Inflammatory macrophage treated with lipopolysaccharide for 1 hour (primary cell): ENCODE measurements around the gene EPHA2.

Source experiments
- DNase-seq, 2 donors: peaks; one replicate each; pipeline ENCODE4 v3.0.0-alpha.2; 2020 to 2022

The EPHA2 gene

GRCh38 chr1:16133007-16133961 is 22.6 kb downstream of the EPHA2 start:
- DNase-seq: no peak

- no peak for DNase-seq
Observed at GRCh38 chr1:16132325-16132785, 23.5 kb downstream of the EPHA2 start.

GRCh38 chr1:16131636-16132324 is 24.1 kb downstream of the EPHA2 start:
- DNase-seq: no peak

GRCh38 chr1:16130827-16131226 is 25.0 kb downstream of the EPHA2 start:
- no peak for DNase-seq

- DNase-seq: no peak
Observed at GRCh38 chr1:16129921-16130543, 25.8 kb downstream of the EPHA2 start.

- DNase-seq: no peak
Observed at GRCh38 chr1:16129316-16129715, 26.6 kb downstream of the EPHA2 start.

GRCh38 chr1:16128338-16128741 is 27.5 kb downstream of the EPHA2 start:
- DNase-seq: no peak

- peak in 1 of 2 donors; percentile 9 for DNase-seq
Observed at GRCh38 chr1:16127676-16128337, 28.1 kb downstream of the EPHA2 start.

GRCh38 chr1:16126743-16127515 is 28.9 kb downstream of the EPHA2 start:
- no peak for DNase-seq

GRCh38 chr1:16126160-16126559 is 29.7 kb downstream of the EPHA2 start:
- no peak for DNase-seq

GRCh38 chr1:16125483-16125882 is 30.4 kb downstream of the EPHA2 start:
- DNase-seq: no peak

- DNase-seq: no peak
Observed at GRCh38 chr1:16125088-16125470, 30.8 kb downstream of the EPHA2 start.

GRCh38 chr1:16124377-16125087 is 31.3 kb downstream of the EPHA2 start:
- no peak for DNase-seq

GRCh38 chr1:16122916-16123315 is 33.0 kb downstream of the EPHA2 start:
- DNase-seq: peak; percentile 90 to 91

GRCh38 chr1:16122350-16122881 is 33.5 kb downstream of the EPHA2 start:
- DNase-seq: no peak

- DNase-seq: no peak
Observed at GRCh38 chr1:16120940-16121410, 34.9 kb downstream of the EPHA2 start.

GRCh38 chr1:16120407-16120806 is 35.5 kb downstream of the EPHA2 start:
- no peak for DNase-seq

- DNase-seq: no peak
Observed at GRCh38 chr1:16119926-16120325, 35.9 kb downstream of the EPHA2 start.

GRCh38 chr1:16119504-16119903 is 36.4 kb downstream of the EPHA2 start:
- DNase-seq: no peak

- no peak for DNase-seq
Observed at GRCh38 chr1:16118706-16119105, 37.2 kb downstream of the EPHA2 start.

GRCh38 chr1:16117936-16118335 is 37.9 kb downstream of the EPHA2 start:
- no peak for DNase-seq
